GM12878 (cell line): ENCODE results near the gene G3BP1. TPM values are rescaled to one million over a fixed set of nuclear protein-coding genes. Genes with fewer than 3 reads are reported as not detected.

Source experiments
- ATF7 ChIP-seq: fragments of 450-650 bp; IDR thresholded peaks from 2 replicates; pipeline ENCODE4 v1.6.1; 2016; ENCODE audit warnings: low read depth, mild to moderate bottlenecking
- CBX3 ChIP-seq: fragments of 200-600 bp; sonication (generic); IDR thresholded peaks from 2 replicates; pipeline ENCODE4 v1.6.1; 2016; ENCODE audit warnings: low read depth, borderline replicate concordance
- CBX5 ChIP-seq: sonication (generic); IDR thresholded peaks from 2 replicates; pipeline ENCODE4 v1.6.1; 2016; ENCODE audit warnings: low read depth, moderate library complexity, mild to moderate bottlenecking, inconsistent platforms
- CEBPB ChIP-seq, 2 experiments: fragments of 150-350 bp in 1 of 2; IDR thresholded peaks; 2 replicates each; pipeline ENCODE4 v1.6.1; 2012 to 2014; ENCODE audit warnings: low read depth in 2 of 2, low read length in 2 of 2, borderline replicate concordance in 1 of 2, inconsistent platforms in 1 of 2
- E2F4 ChIP-seq: IDR thresholded peaks from 2 replicates; pipeline ENCODE4 v1.6.1; 2012; ENCODE audit warnings: low read depth, low read length, improper control_type of control experiment
- EZH2 ChIP-seq: IDR thresholded peaks from 2 replicates; pipeline ENCODE4 v1.6.1; 2012; ENCODE audit warnings: low read depth, mild to moderate bottlenecking, control low read depth, inconsistent platforms, low read length, borderline replicate concordance; ENCODE audit not compliant: control insufficient read depth
- FOXM1 ChIP-seq: IDR thresholded peaks from 2 replicates; pipeline ENCODE4 v1.6.1; 2012; ENCODE audit warnings: low read depth, mild to moderate bottlenecking, inconsistent platforms, low read length, moderate library complexity
- GATAD2B ChIP-seq: fragments of 450-650 bp; conservative IDR thresholded peaks from 2 replicates; pipeline ENCODE4 v1.6.1; 2017; ENCODE audit warnings: low read depth, mild to moderate bottlenecking, moderate library complexity
- HDAC2 ChIP-seq: fragments of 200-600 bp; sonication (generic); IDR thresholded peaks from 2 replicates; pipeline ENCODE4 v1.6.1; 2017
- KDM1A ChIP-seq: fragments of 200-600 bp; sonication (generic); IDR thresholded peaks from 2 replicates; pipeline ENCODE4 v1.6.1; 2016; ENCODE audit warnings: borderline replicate concordance
- POLR2AphosphoS5 ChIP-seq: IDR thresholded peaks from 2 replicates; pipeline ENCODE4 v1.6.1; 2011; ENCODE audit warnings: mild to moderate bottlenecking, low read length, inconsistent platforms
- RAD51 ChIP-seq: fragments of 450-650 bp; IDR thresholded peaks from 2 replicates; pipeline ENCODE4 v1.6.1; 2016; ENCODE audit warnings: moderate library complexity, mild to moderate bottlenecking, inconsistent platforms
- RB1 ChIP-seq: fragments of 450-650 bp; formaldehyde crosslinking; IDR thresholded peaks from 2 replicates; pipeline ENCODE4 v1.6.1; 2017; ENCODE audit warnings: mild to moderate bottlenecking, borderline replicate concordance
- REST ChIP-seq: IDR thresholded peaks from 2 replicates; pipeline ENCODE4 v1.6.1; 2012; ENCODE audit warnings: mild to moderate bottlenecking, low read depth, low read length
- SKIL ChIP-seq: fragments of 450-650 bp; IDR thresholded peaks from 2 replicates; pipeline ENCODE4 v1.6.1; 2017; ENCODE audit warnings: mild to moderate bottlenecking, low read depth, inconsistent platforms; ENCODE audit not compliant: poor library complexity, severe bottlenecking
- TBL1XR1 ChIP-seq: IDR thresholded peaks from 2 replicates; pipeline ENCODE4 v1.6.1; 2012; ENCODE audit warnings: low read depth, low read length, improper control_type of control experiment
- YBX1 ChIP-seq: fragments of 450-650 bp; IDR thresholded peaks from 2 replicates; pipeline ENCODE4 v1.6.1; 2016; ENCODE audit warnings: antibody characterized with exemption
- ZBTB40 ChIP-seq: fragments of 450-650 bp; IDR thresholded peaks from 2 replicates; pipeline ENCODE4 v1.6.1; 2016; ENCODE audit warnings: mild to moderate bottlenecking, moderate library complexity, borderline replicate concordance
- ZNF217 ChIP-seq: fragments of 450-650 bp; IDR thresholded peaks from 2 replicates; pipeline ENCODE4 v1.6.1; 2017; ENCODE audit warnings: antibody characterized with exemption, mild to moderate bottlenecking
- ZNF24 ChIP-seq: fragments of 450-650 bp; IDR thresholded peaks from 2 replicates; pipeline ENCODE4 v1.6.1; 2017; ENCODE audit warnings: antibody characterized with exemption, mild to moderate bottlenecking
- polyA plus RNA-seq, 11 experiments: library from polyadenylated mRNA; depleted of rRNA in 4 of 11; unstranded in 6 of 11; stranded (reverse) in 5 of 11; fragments of >200 nt; fragmentation: Nextera tagmentation in 4 of 11; fragmentation: Illumina TruSeq in 1 of 11; extraction: Ambion mirVana in 4 of 11; extraction: Trizol in 1 of 11; gene quantifications; 1 replicate in 1 of 11; 2 replicates in 10 of 11; pipeline versions ENCODE4 v1.2.1 to v1.2.3, GENCODE V29; 2011 to 2016; ENCODE audit warnings: inconsistent platforms in 2 of 11, missing spikeins in 2 of 11, low read depth in 1 of 11
- total RNA-seq, 4 experiments: library from RNA; depleted of rRNA in 3 of 4; stranded (reverse); fragments of >200 nt in 3 of 4; fragmentation: Illumina TruSeq in 1 of 4; extraction: Trizol in 1 of 4; gene quantifications; 2 replicates each; pipeline versions ENCODE4 v1.2.1 to v1.2.3, GENCODE V29; 2013 to 2021

G3BP1 gene
- total and polyA plus RNA-seq, 10 of the 15 experiments (the other 5 are each of a cell fraction or from before 2014, with no cell fraction given), result 49.7 to 438 (median 148) TPM

GRCh38 chr5:151745071-151745705 is 26.6 kb upstream of the G3BP1 start (continued):
- TF ChIP-seq ZBTB40 (no peak), ZNF24 (no peak), E2F4 (no peak), YBX1 (no peak), CBX5 (no peak), HDAC2 (no peak), RB1 (no peak), TBL1XR1 (no peak), REST (no peak), KDM1A (no peak), RAD51 (no peak), ATF7 (peak; percentile 64; the same call in 1 of the 2 replicates), CEBPB (IDR thresholded peaks at IDR 0.05; ENCODE audit: borderline replicate concordance in 1 of 2, low read depth in 2 of 2, low read length in 2 of 2) (no peak), GATAD2B (no peak; the same call in 1 of the 2 replicates), FOXM1 (no peak), ZNF217 (no peak), POLR2AphosphoS5 (peak; percentile 39; the same call in 1 of the 2 replicates), EZH2 (no peak), CBX3 (no peak), SKIL (no peak)
